ENCODE results near the gene HES7.

Gene HES7

GRCh38 chr17:8142887-8143580 lies 19.1 kb upstream of the HES7 start:
- DNase-seq: no peak

GRCh38 chr17:8142158-8142886 lies 18.4 kb upstream of the HES7 start:
- DNase-seq: no peak

- DNase-seq: no peak
These were observed 17.8 kb upstream of the HES7 start for GRCh38 chr17:8141741-8142140.

- DNase-seq: no peak
These were observed 17.1 kb upstream of the HES7 start for GRCh38 chr17:8141045-8141444.

GRCh38 chr17:8140065-8141029 lies 16.4 kb upstream of the HES7 start:
- DNase-seq: no peak

GRCh38 chr17:8138672-8139371 lies 14.9 kb upstream of the HES7 start:
- DNase-seq: peak; percentile 92

GRCh38 chr17:8138374-8138671 lies 14.4 kb upstream of the HES7 start:
- no peak for DNase-seq

GRCh38 chr17:8137645-8138373 lies 13.9 kb upstream of the HES7 start:
- no peak for DNase-seq

GRCh38 chr17:8133941-8134340 lies 10.0 kb upstream of the HES7 start:
- no peak for DNase-seq

GRCh38 chr17:8133399-8133798 lies 9.5 kb upstream of the HES7 start:
- no peak for DNase-seq

GRCh38 chr17:8131844-8132441 lies 8.0 kb upstream of the HES7 start:
- DNase-seq: no peak

GRCh38 chr17:8128125-8128784 lies 4.3 kb upstream of the HES7 start:
- no peak for DNase-seq

GRCh38 chr17:8126491-8127066 lies 2.7 kb upstream of the HES7 start:
- peak; percentile 19 to 46 for DNase-seq

- peak in 1 of 2 donors; percentile 24 for DNase-seq
These were observed 2.1 kb upstream of the HES7 start for GRCh38 chr17:8125947-8126490.

- peak; percentile 79 to 92 for DNase-seq
These were observed 1.4 kb upstream of the HES7 start for GRCh38 chr17:8125154-8125946.

GRCh38 chr17:8124350-8125153 lies 646 bp upstream of the HES7 start:
- DNase-seq: peak in 1 of 2 donors; percentile 23

- peak; percentile 37 to 45 for DNase-seq
These were observed 797 bp downstream of the HES7 start for GRCh38 chr17:8122924-8123694.

- DNase-seq: no peak
These were observed 1.4 kb downstream of the HES7 start for GRCh38 chr17:8122422-8122923.

All from activated CD4-positive, alpha-beta T cell treated with anti-CD3 and anti-CD28 coated beads for 4 hours (primary cell).